ENCODE data around the gene B3GALT6.
A peak's percentile ranks its signal among the peaks of the same experiment; 100 is the strongest.

B3GALT6 gene

GRCh38 chr1:1272341-1273208 is 40.5 kb downstream of the B3GALT6 start:
- TF ChIP-seq, protein P1, sequence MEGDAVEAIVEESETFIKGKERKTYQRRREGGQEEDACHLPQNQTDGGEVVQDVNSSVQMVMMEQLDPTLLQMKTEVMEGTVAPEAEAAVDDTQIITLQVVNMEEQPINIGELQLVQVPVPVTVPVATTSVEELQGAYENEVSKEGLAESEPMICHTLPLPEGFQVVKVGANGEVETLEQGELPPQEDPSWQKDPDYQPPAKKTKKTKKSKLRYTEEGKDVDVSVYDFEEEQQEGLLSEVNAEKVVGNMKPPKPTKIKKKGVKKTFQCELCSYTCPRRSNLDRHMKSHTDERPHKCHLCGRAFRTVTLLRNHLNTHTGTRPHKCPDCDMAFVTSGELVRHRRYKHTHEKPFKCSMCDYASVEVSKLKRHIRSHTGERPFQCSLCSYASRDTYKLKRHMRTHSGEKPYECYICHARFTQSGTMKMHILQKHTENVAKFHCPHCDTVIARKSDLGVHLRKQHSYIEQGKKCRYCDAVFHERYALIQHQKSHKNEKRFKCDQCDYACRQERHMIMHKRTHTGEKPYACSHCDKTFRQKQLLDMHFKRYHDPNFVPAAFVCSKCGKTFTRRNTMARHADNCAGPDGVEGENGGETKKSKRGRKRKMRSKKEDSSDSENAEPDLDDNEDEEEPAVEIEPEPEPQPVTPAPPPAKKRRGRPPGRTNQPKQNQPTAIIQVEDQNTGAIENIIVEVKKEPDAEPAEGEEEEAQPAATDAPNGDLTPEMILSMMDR (IDR thresholded peaks at IDR 0.05; ENCODE audit: control extremely low read depth, extremely low read depth, low read depth, missing control alignments): no peak
- ChIA-PET CTCF (interaction anchor here (1.3 to 1.5 kb wide), 2 partner anchors 99 to 241 kb away, joined by 3 to 4 read pairs; no protein-coding TSS in a partner anchor), POLR2A (no interaction called here)
- no peak for DNase-seq (ENCODE audit: extremely low spot score)

DNA sequence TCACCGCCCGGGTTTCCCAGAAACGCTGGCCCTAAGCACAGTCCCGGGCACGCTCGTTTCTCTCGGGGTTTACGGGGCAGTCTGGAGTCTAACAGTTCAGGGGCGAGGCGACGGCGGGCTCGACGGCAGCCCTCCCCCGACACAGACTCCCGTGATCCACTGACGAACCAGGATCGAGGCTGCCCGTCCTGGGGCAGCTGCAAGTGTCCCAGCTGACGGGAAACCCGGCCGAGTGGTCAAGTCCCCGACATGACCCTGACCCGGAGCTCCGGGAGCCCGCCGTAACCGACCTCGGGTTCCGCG is 41.1 kb downstream of the B3GALT6 start:
- ChIA-PET POLR2A (interaction anchor here (0.6 kb wide), 1 partner anchor 148 kb away, joined by 5 read pairs; no protein-coding TSS in a partner anchor), CTCF (interaction anchor here (1.3 kb wide), 1 partner anchor 99 kb away, joined by 3 read pairs; no protein-coding TSS in a partner anchor)
- TF ChIP-seq, protein P1 (IDR thresholded peaks at IDR 0.05; ENCODE audit: control extremely low read depth, extremely low read depth, low read depth, missing control alignments): no peak
- DNase-seq (ENCODE audit: extremely low spot score): no peak

GRCh38 chr1:1273512-1274298 is 41.7 kb downstream of the B3GALT6 start, which contains the start of gene UBE2J2:
UBE2J2 (minus strand) TSS chr1:1273854; CDS start chr1:1267992, 5,862 bp downstream.
- DNase-seq (ENCODE audit: extremely low spot score): peak; percentile 99
- CTCF ChIA-PET: interaction anchor here (0.7 to 1.3 kb wide), 4 partner anchors 26 to 211 kb away, joined by 3 read pairs; no protein-coding TSS in a partner anchor
- TF ChIP-seq, protein P1 (IDR thresholded peaks at IDR 0.05; ENCODE audit: control extremely low read depth, extremely low read depth, low read depth, missing control alignments): no peak
- POLR2A ChIA-PET: interaction anchor here (0.6 kb wide), 1 partner anchor 149 kb away, joined by 5 read pairs; no protein-coding TSS in a partner anchor

DNA sequence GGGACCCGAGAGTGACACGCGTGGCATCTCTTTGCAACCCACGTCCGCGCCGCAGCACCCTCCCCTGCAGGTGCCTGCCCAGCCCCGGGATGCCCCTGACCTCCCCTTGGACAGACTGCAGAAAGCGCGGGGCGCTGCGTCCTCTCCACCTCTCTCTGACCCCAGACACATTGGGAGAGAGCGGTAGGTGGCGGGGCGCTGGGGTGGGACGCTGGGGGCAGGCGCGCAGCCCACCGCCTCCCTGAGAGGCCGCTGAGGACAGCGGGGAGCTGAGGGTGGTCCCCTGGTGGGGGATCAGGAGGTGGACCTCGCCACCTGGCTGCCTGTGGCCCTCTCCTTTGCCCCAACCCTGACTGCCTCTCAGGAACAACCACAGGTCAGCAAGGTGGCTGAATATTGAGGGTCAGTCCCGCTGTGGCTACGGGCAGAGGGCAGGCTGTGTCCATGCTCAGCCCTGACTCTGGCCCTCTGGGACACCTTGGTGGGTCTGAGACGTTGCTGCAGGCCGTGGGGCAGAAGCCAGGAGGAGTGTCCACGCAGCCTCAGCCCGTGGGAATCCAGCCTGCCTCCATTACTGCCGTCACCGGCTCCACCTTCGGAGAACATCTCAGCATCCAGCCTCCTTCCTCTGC is 42.4 kb downstream of the B3GALT6 start:
- TF ChIP-seq, protein P1 (IDR thresholded peaks at IDR 0.05; ENCODE audit: control extremely low read depth, extremely low read depth, low read depth, missing control alignments): no peak
- POLR2A ChIA-PET: no interaction called here
- DNase-seq (ENCODE audit: extremely low spot score): no peak
- CTCF ChIA-PET: interaction anchor here (0.7 to 1.3 kb wide), 4 partner anchors 26 to 211 kb away, joined by 3 read pairs; no protein-coding TSS in a partner anchor

DNA sequence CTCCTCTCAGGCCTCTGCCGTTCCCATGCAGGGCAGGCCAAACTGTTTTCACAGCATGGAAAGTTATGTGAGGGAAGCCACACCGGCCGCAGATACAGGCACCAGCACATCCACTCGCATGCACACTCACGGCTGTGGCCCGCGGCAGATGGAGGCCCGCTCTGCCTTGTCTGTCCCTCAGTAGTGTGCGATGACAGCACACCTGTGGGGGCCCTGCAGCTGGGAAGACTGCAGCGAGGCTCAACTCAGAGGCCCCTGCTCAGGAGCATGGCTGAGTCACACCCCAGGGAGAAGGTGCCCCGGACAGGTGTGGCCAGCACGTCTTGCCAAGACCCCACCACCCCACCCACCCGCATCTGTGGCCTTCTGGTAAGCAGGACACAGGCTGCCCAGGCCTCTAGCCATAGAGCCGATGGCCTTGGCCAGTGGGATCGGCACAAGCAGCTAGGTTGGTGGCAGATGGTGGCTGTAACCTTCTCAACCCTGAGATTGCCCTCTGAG is 42.9 kb downstream of the B3GALT6 start:
- POLR2A ChIA-PET: no interaction called here
- DNase-seq (ENCODE audit: extremely low spot score): no peak
- TF ChIP-seq, protein P1 (IDR thresholded peaks at IDR 0.05; ENCODE audit: control extremely low read depth, extremely low read depth, low read depth, missing control alignments): no peak
- CTCF ChIA-PET: interaction anchor here (1.3 to 1.4 kb wide), 2 partner anchors 17 to 25 kb away, joined by 3 to 4 read pairs; no protein-coding TSS in a partner anchor
